Measurements from ENCODE around the gene UBTF. TPM values are rescaled to one million over a fixed set of nuclear protein-coding genes. Genes with fewer than 3 reads are reported as not detected.

Gene UBTF
- total RNA-seq, 1 experiment from 2014 or later = 75.9 TPM

DNA sequence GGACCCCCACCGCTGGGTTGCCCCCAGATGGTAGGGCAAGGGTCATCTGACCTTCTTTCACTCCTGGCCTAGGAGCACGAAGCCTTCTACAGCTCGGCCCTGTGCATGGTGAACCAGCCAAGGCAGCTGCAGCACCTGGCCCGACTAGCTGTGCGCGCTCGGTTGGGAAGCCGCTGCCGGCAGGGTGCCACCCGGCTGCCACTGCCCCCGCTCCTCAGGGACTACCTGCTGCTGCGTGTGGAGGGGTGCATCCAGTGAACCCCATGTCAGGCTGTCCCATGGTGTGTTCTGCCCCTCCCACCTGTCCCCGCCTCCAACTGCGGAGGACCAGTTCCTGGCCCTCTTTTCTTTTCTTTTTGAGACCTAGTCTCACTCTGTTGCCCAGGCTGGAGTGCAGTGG lies 41.3 kb downstream of the UBTF start:
- Mint-ChIP-seq H3K27ac (no peak overlapping the region), H3K4me3 (no peak overlapping the region), H3K36me3 (peaks cover 37% of the 10 kb centered on the region), H3K27me3 (ENCODE audit: low read depth) (no peaks in the 10 kb centered on the region), H3K9me3 (peaks cover 6% of the 10 kb centered on the region), H3K4me1 (no peaks in the 10 kb centered on the region)
- no peak for DNase-seq (ENCODE audit: low spot score)
- no peak for ATAC-seq
- CTCF ChIA-PET = no interaction called here
- TF ChIP-seq HMGA2 (CRISPR knock-in tag; IDR thresholded peaks at IDR 0.05) = no peak
- no peak for TF ChIP-seq ZNF512 (CRISPR knock-in tag; IDR thresholded peaks at IDR 0.05; ENCODE audit: borderline replicate concordance)
- TF ChIP-seq, protein P1, sequence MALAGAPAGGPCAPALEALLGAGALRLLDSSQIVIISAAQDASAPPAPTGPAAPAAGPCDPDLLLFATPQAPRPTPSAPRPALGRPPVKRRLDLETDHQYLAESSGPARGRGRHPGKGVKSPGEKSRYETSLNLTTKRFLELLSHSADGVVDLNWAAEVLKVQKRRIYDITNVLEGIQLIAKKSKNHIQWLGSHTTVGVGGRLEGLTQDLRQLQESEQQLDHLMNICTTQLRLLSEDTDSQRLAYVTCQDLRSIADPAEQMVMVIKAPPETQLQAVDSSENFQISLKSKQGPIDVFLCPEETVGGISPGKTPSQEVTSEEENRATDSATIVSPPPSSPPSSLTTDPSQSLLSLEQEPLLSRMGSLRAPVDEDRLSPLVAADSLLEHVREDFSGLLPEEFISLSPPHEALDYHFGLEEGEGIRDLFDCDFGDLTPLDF (CRISPR knock-in tag; IDR thresholded peaks at IDR 0.05) = no peak
- TF ChIP-seq ZNF423 (CRISPR knock-in tag; IDR thresholded peaks at IDR 0.05) = no peak
- no peak for TF ChIP-seq ESRRA (CRISPR knock-in tag; IDR thresholded peaks at IDR 0.05; ENCODE audit: borderline replicate concordance)
- TF ChIP-seq, protein P2, sequence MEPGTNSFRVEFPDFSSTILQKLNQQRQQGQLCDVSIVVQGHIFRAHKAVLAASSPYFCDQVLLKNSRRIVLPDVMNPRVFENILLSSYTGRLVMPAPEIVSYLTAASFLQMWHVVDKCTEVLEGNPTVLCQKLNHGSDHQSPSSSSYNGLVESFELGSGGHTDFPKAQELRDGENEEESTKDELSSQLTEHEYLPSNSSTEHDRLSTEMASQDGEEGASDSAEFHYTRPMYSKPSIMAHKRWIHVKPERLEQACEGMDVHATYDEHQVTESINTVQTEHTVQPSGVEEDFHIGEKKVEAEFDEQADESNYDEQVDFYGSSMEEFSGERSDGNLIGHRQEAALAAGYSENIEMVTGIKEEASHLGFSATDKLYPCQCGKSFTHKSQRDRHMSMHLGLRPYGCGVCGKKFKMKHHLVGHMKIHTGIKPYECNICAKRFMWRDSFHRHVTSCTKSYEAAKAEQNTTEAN (CRISPR knock-in tag; IDR thresholded peaks at IDR 0.05) = no peak
- TF ChIP-seq IRF2 (CRISPR knock-in tag; IDR thresholded peaks at IDR 0.05; ENCODE audit: borderline replicate concordance, low read depth) = no peak
- TF ChIP-seq ERG (CRISPR knock-in tag; IDR thresholded peaks at IDR 0.05) = no peak
- TF ChIP-seq SOX15 (CRISPR knock-in tag; IDR thresholded peaks at IDR 0.05) = no peak
- POLR2A ChIA-PET = no interaction called here

DNA sequence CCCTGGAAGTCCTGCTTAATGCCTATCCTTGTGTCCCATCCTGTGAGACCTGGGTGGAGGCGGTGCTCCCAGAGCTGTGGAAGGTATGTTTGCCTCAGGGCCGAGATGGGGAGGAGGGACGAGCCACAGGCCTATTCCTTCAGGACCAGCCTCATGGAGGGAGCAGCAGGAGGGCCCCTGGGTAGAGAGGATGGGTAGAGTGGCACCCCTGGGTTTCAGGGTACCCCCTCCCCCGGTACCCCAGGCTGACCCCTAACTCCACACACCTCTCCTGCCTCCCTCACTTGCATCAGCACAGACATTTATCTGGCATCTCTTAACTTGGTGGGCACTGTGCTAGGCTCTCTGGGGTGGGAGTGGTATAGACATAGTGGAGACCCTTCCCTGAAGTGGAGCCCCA lies 41.8 kb downstream of the UBTF start:
- ChIA-PET CTCF (interaction anchor here (1.3 kb wide), 1 partner anchor 9 kb away, joined by 6 read pairs; no protein-coding TSS in a partner anchor), POLR2A (no interaction called here)
- Mint-ChIP-seq H3K4me3 (no peak overlapping the region), H3K9me3 (peaks cover 6% of the 10 kb centered on the region), H3K4me1 (no peaks in the 10 kb centered on the region), H3K27ac (no peak overlapping the region), H3K27me3 (ENCODE audit: low read depth) (no peaks in the 10 kb centered on the region), H3K36me3 (peaks cover 36% of the 10 kb centered on the region)
- DNase-seq (ENCODE audit: low spot score) (no peak), ATAC-seq (no peak)
- TF ChIP-seq NFYB (CRISPR knock-in tag; conservative IDR thresholded peaks at IDR 0.05; ENCODE audit: low read depth) = no peak
- no peak for TF ChIP-seq SOX15 (CRISPR knock-in tag; IDR thresholded peaks at IDR 0.05)
- no peak for TF ChIP-seq GABPB1 (CRISPR knock-in tag; IDR thresholded peaks at IDR 0.05)
- no peak for TF ChIP-seq NR3C1 (CRISPR knock-in tag; conservative IDR thresholded peaks at IDR 0.05; ENCODE audit: low read depth)
- no peak for TF ChIP-seq ZNF512 (CRISPR knock-in tag; IDR thresholded peaks at IDR 0.05; ENCODE audit: borderline replicate concordance)
- TF ChIP-seq CREB1 (CRISPR knock-in tag; IDR thresholded peaks at IDR 0.05) = no peak
- TF ChIP-seq, protein P3, sequence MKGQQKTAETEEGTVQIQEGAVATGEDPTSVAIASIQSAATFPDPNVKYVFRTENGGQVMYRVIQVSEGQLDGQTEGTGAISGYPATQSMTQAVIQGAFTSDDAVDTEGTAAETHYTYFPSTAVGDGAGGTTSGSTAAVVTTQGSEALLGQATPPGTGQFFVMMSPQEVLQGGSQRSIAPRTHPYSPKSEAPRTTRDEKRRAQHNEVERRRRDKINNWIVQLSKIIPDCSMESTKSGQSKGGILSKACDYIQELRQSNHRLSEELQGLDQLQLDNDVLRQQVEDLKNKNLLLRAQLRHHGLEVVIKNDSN (CRISPR knock-in tag; IDR thresholded peaks at IDR 0.05) = no peak
- TF ChIP-seq, protein P4, sequence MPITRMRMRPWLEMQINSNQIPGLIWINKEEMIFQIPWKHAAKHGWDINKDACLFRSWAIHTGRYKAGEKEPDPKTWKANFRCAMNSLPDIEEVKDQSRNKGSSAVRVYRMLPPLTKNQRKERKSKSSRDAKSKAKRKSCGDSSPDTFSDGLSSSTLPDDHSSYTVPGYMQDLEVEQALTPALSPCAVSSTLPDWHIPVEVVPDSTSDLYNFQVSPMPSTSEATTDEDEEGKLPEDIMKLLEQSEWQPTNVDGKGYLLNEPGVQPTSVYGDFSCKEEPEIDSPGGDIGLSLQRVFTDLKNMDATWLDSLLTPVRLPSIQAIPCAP (CRISPR knock-in tag; IDR thresholded peaks at IDR 0.05) = no peak
- no peak for TF ChIP-seq FOXK1 (CRISPR knock-in tag; IDR thresholded peaks at IDR 0.05)
- TF ChIP-seq, protein P2 (CRISPR knock-in tag; IDR thresholded peaks at IDR 0.05) = no peak
